Liver (tissue), 9 donors: ENCODE data around the gene PANX1. TPM values are rescaled to one million over a fixed set of nuclear protein-coding genes. Genes with fewer than 3 reads are reported as not detected.

Experiments used
- DNase-seq: peaks from one replicate; pipeline ENCODE4 v3.0.0-alpha.2; 2017; ENCODE audit warnings: low spot score
- H3K27ac ChIP-seq, 2 donors: one replicate each; pipeline ENCODE4 v1.7.0; 2013; ENCODE audit warnings: inconsistent platforms in 2 of 2, low read length in 2 of 2, control low read depth in 1 of 2, low read depth in 1 of 2, mild to moderate bottlenecking in 1 of 2
- H3K27me3 ChIP-seq, 4 donors: one replicate each; pipeline versions ENCODE4 v1.6.1 to v1.7.0; 2013; ENCODE audit warnings: low read length in 3 of 4, inconsistent platforms in 1 of 4, mild to moderate bottlenecking in 1 of 4, moderate library complexity in 1 of 4; ENCODE audit not compliant: control insufficient read depth in 4 of 4, insufficient read depth in 4 of 4
- H3K36me3 ChIP-seq, 4 donors: one replicate each; pipeline versions ENCODE4 v1.6.1 to v1.7.0; 2013; ENCODE audit warnings: low read length in 3 of 4, mild to moderate bottlenecking in 3 of 4, low read depth in 1 of 4, moderate library complexity in 1 of 4; ENCODE audit not compliant: control insufficient read depth in 4 of 4, insufficient read depth in 3 of 4
- H3K4me1 ChIP-seq, 4 donors: one replicate each; pipeline versions ENCODE4 v1.6.1 to v1.7.0; 2013; ENCODE audit warnings: low read length in 3 of 4, mild to moderate bottlenecking in 3 of 4, moderate library complexity in 1 of 4; ENCODE audit not compliant: control insufficient read depth in 4 of 4, insufficient read depth in 4 of 4
- H3K4me3 ChIP-seq, 3 donors: one replicate each; pipeline versions ENCODE4 v1.6.1 to v1.7.0; 2013; ENCODE audit warnings: low read length in 3 of 3, control low read depth in 1 of 3, low read depth in 1 of 3, mild to moderate bottlenecking in 1 of 3
- H3K9ac ChIP-seq, 2 donors: one replicate each; pipeline ENCODE4 v1.7.0; 2013; ENCODE audit warnings: low read length in 2 of 2, mild to moderate bottlenecking in 2 of 2, moderate library complexity in 2 of 2, control low read depth in 1 of 2, low read depth in 1 of 2
- H3K9me3 ChIP-seq, 4 donors: one replicate each; pipeline versions ENCODE4 v1.6.1 to v1.7.0; 2013; ENCODE audit warnings: low read length in 3 of 4; ENCODE audit not compliant: control insufficient read depth in 4 of 4
- FOXA1 ChIP-seq: IDR thresholded peaks from 2 replicates; pipeline ENCODE4 v1.6.1; 2016; ENCODE audit warnings: antibody characterized with exemption
- FOXA2 ChIP-seq: IDR thresholded peaks from 2 replicates; pipeline ENCODE4 v1.6.1; 2016; ENCODE audit warnings: antibody characterized with exemption
- HNF4A ChIP-seq, 2 donors: conservative IDR thresholded peaks; 2 replicates each; pipeline ENCODE4 v1.6.1; 2016; ENCODE audit warnings: antibody characterized with exemption in 2 of 2, mild to moderate bottlenecking in 2 of 2
- JUND ChIP-seq, 2 donors: IDR thresholded peaks; 2 replicates each; pipeline ENCODE4 v1.6.1; 2016; ENCODE audit warnings: antibody characterized with exemption in 2 of 2
- RAD21 ChIP-seq, 2 donors: IDR thresholded peaks; 2 replicates each; pipeline ENCODE4 v1.6.1; 2016; ENCODE audit warnings: antibody characterized with exemption in 2 of 2, mild to moderate bottlenecking in 2 of 2
- RXRA ChIP-seq, 2 donors: IDR thresholded peaks; 2 replicates each; pipeline ENCODE4 v1.6.1; 2017 to 2018; ENCODE audit warnings: antibody characterized with exemption in 2 of 2, mild to moderate bottlenecking in 1 of 2
- SP1 ChIP-seq: IDR thresholded peaks from 2 replicates; pipeline ENCODE4 v1.6.1; 2018; ENCODE audit warnings: antibody characterized with exemption, mild to moderate bottlenecking
- TAF1 ChIP-seq: conservative IDR thresholded peaks from 2 replicates; pipeline ENCODE4 v1.6.1; 2016; ENCODE audit warnings: antibody characterized with exemption, mild to moderate bottlenecking
- YY1 ChIP-seq: IDR thresholded peaks from 2 replicates; pipeline ENCODE4 v1.6.1; 2016; ENCODE audit warnings: antibody characterized with exemption, mild to moderate bottlenecking
- WGBS: extraction: QIAGEN DNeasy Blood & Tissue Kit; methylation state at CpG from one replicate; pipeline ENCODE4 v1.1.7; 2013; 5-methylcytosine and 5-hydroxymethylcytosine counted together
- polyA plus RNA-seq, 2 donors: library from polyadenylated mRNA; stranded (reverse) in 1 of 2; unstranded in 1 of 2; fragments of 200-250 nt in 1 of 2; fragments of >200 nt in 1 of 2; fragmentation: Nextera tagmentation in 1 of 2; extraction: Ambion mirVana in 1 of 2; gene quantifications; one replicate each; pipeline versions ENCODE4 v1.2.1 to v1.2.3, GENCODE V29; 2013 to 2015
- total RNA-seq, 2 donors: library from RNA; depleted of rRNA; stranded (reverse); fragments of >200 nt; gene quantifications; one replicate each; pipeline ENCODE4 v1.2.3, GENCODE V29; 2014
- TF ChIP-seq, protein P1 (sequence below): IDR thresholded peaks from 2 replicates; pipeline ENCODE4 v1.6.1; 2016; ENCODE audit warnings: antibody characterized with exemption
- TF ChIP-seq, protein P2 (sequence below): IDR thresholded peaks from 2 replicates; pipeline ENCODE4 v1.6.1; 2016; ENCODE audit warnings: antibody characterized with exemption, mild to moderate bottlenecking
- TF ChIP-seq, protein P3 (sequence below): IDR thresholded peaks from 2 replicates; pipeline ENCODE4 v1.6.1; 2016; ENCODE audit warnings: antibody characterized with exemption
- TF ChIP-seq, protein P4 (sequence below): fragments of 150-350 bp; IDR thresholded peaks from 2 replicates; pipeline ENCODE4 v1.5.1; 2017; ENCODE audit warnings: improper control_type of control experiment, low read depth, low read length; ENCODE audit not compliant: missing input control
- TF ChIP-seq, protein P5 (sequence below): IDR thresholded peaks from 2 replicates; pipeline ENCODE4 v1.6.1; 2016; ENCODE audit warnings: antibody characterized with exemption
- donor health status: healthy.
- donor health status: healthy.
- donor health status: healthy.
- donor health status: healthy.
- donor health status: healthy.

PANX1 gene
- total and polyA plus RNA-seq, 4 donors = 6.4 to 14.1 (median 8.4) TPM

DNA sequence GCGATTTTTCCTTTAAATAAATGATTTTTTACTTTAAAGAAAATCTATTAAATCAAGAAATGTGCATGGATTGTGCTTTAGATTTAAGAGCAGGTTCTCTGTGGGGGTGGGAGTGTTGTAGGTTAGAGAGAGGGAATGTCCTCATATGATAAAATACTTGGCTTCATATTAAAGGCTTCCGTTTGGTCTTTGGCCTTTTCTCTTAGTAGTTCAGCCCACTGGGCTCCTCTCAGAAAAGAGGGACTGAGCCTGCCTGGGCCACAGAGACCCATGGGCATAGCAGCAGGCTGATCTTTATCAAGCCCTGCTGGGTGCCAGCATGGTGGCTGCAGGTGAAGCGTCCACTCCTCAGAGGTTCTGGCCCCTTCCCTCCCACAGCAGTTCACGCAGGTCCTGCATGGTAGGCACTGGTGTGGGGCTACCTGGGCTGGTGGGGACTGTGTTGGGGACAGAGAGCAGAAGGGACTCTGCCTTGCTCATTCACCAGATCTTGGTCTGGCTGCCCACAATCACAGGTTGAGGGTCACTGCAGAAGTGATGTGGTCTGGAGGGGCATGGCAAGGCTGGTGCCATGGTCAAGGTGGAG lies 4.3 kb downstream of the PANX1 start:
- no peak overlapping the region for H3K9ac ChIP-seq
- peaks cover 17 to 49% (median 34%) of the 10 kb centered on the region in 4 donors for H3K4me1 ChIP-seq
- no peaks in the 10 kb centered on the region for H3K27me3 ChIP-seq
- no peak overlapping the region for H3K4me3 ChIP-seq
- no peaks in the 10 kb centered on the region for H3K36me3 ChIP-seq
- no peaks in the 10 kb centered on the region for H3K9me3 ChIP-seq
- TF ChIP-seq RXRA (IDR thresholded peaks at IDR 0.05) (peak in 1 of 2 donors; percentile 17), HNF4A (conservative IDR thresholded peaks at IDR 0.05) (peak; percentile 50 to 71), JUND (IDR thresholded peaks at IDR 0.05) (no peak), RAD21 (IDR thresholded peaks at IDR 0.05) (peak in 1 of 2 donors; percentile 41), TAF1 (no peak), SP1 (peak; percentile 52)
- H3K27ac ChIP-seq = peak overlapping the region; percentile 15 to 46
- 66% methylated on average over 4 of the region's 4 CpGs for WGBS
- DNase-seq = no peak

DNA sequence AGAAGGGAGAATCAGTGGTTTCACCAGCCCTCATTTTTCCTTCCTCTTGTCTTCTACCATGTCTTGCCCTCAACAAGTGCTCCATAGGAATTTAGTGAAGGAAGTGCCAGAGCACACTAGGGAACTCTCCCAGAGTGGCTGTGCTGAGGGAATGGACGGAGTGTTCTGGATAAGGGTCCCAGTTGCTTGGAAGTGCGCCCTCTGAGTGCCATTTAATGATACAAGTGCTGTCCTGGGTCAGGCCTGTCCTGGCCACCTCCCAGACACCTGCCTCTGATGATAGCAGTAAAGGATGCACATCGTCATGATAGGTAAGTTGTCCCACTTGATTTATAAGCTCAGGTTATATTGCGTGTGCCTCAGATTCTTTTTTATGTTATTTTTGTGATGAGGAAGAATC lies 5.1 kb downstream of the PANX1 start:
- no peak for DNase-seq
- peaks cover 17 to 43% (median 31%) of the 10 kb centered on the region in 4 donors for H3K4me1 ChIP-seq
- no peaks in the 10 kb centered on the region for H3K9me3 ChIP-seq
- no peak overlapping the region for H3K4me3 ChIP-seq
- no peaks in the 10 kb centered on the region for H3K36me3 ChIP-seq
- no peak overlapping the region for H3K27ac ChIP-seq
- no peak overlapping the region for H3K9ac ChIP-seq
- WGBS = 93% methylated on average over 4 of the region's 4 CpGs
- H3K27me3 ChIP-seq = no peaks in the 10 kb centered on the region
- TF ChIP-seq, protein P1, sequence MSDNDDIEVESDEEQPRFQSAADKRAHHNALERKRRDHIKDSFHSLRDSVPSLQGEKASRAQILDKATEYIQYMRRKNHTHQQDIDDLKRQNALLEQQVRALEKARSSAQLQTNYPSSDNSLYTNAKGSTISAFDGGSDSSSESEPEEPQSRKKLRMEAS = no peak
- TF ChIP-seq, protein P2, sequence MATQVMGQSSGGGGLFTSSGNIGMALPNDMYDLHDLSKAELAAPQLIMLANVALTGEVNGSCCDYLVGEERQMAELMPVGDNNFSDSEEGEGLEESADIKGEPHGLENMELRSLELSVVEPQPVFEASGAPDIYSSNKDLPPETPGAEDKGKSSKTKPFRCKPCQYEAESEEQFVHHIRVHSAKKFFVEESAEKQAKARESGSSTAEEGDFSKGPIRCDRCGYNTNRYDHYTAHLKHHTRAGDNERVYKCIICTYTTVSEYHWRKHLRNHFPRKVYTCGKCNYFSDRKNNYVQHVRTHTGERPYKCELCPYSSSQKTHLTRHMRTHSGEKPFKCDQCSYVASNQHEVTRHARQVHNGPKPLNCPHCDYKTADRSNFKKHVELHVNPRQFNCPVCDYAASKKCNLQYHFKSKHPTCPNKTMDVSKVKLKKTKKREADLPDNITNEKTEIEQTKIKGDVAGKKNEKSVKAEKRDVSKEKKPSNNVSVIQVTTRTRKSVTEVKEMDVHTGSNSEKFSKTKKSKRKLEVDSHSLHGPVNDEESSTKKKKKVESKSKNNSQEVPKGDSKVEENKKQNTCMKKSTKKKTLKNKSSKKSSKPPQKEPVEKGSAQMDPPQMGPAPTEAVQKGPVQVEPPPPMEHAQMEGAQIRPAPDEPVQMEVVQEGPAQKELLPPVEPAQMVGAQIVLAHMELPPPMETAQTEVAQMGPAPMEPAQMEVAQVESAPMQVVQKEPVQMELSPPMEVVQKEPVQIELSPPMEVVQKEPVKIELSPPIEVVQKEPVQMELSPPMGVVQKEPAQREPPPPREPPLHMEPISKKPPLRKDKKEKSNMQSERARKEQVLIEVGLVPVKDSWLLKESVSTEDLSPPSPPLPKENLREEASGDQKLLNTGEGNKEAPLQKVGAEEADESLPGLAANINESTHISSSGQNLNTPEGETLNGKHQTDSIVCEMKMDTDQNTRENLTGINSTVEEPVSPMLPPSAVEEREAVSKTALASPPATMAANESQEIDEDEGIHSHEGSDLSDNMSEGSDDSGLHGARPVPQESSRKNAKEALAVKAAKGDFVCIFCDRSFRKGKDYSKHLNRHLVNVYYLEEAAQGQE = no peak
- TF ChIP-seq FOXA2 (no peak), TAF1 (no peak), YY1 (no peak)
- TF ChIP-seq, protein P3, sequence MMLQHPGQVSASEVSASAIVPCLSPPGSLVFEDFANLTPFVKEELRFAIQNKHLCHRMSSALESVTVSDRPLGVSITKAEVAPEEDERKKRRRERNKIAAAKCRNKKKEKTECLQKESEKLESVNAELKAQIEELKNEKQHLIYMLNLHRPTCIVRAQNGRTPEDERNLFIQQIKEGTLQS = no peak

DNA sequence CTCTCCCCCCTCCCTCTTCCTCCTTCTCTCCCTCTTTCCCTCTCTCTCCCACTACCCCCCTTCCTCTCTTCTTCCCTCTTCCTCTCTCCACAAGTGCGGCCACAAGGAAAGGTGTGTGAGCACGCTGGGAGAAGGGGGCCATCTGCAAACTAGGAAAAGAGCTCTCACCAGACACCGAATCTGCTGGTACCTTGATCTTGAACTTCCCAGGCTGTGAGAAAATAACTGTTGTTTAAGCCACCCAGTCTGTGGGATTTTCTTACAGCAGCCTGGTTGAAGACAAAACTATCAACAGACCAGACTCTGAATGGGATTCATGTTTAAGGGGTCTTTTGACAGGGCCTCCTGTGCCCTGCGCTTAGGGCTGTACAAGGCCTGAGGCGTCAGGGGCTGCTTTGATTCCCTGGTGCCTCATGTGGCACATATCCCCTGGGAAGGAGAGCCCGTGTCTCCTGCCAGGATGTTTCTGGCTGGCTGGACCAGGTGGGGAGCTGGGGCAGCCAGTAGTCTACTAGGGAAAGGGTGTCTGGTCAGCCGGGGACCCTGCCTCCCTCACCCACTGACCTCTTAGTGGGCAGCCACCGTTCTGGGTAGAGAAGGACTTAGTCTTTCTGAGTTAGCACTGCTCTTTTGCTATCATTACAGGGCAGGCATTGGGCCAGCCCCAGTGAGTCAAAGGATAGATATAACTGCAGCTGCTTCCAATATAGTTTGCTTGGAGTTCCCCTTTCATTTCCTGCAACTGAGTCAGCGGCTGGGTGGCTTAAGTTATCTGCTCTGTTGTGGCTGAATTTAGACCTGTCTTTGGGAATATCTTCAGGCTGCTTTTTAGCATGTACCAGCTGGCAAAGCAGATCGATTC lies 6.2 kb downstream of the PANX1 start:
- Histone ChIP-seq H3K4me1 (peaks cover 17 to 37% (median 26%) of the 10 kb centered on the region in 4 donors), H3K27me3 (no peaks in the 10 kb centered on the region), H3K9me3 (no peaks in the 10 kb centered on the region), H3K4me3 (no peak overlapping the region), H3K36me3 (no peaks in the 10 kb centered on the region), H3K9ac (no peak overlapping the region), H3K27ac (peak overlapping the region; percentile 16 to 58)
- WGBS = 73% methylated on average over 10 of the region's 10 CpGs
- TF ChIP-seq FOXA2 (no peak), SP1 (no peak), JUND (IDR thresholded peaks at IDR 0.05) (peak in 1 of 2 donors; percentile 15), FOXA1 (no peak)
- TF ChIP-seq, protein P4, sequence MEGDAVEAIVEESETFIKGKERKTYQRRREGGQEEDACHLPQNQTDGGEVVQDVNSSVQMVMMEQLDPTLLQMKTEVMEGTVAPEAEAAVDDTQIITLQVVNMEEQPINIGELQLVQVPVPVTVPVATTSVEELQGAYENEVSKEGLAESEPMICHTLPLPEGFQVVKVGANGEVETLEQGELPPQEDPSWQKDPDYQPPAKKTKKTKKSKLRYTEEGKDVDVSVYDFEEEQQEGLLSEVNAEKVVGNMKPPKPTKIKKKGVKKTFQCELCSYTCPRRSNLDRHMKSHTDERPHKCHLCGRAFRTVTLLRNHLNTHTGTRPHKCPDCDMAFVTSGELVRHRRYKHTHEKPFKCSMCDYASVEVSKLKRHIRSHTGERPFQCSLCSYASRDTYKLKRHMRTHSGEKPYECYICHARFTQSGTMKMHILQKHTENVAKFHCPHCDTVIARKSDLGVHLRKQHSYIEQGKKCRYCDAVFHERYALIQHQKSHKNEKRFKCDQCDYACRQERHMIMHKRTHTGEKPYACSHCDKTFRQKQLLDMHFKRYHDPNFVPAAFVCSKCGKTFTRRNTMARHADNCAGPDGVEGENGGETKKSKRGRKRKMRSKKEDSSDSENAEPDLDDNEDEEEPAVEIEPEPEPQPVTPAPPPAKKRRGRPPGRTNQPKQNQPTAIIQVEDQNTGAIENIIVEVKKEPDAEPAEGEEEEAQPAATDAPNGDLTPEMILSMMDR = no peak
- TF ChIP-seq, protein P5, sequence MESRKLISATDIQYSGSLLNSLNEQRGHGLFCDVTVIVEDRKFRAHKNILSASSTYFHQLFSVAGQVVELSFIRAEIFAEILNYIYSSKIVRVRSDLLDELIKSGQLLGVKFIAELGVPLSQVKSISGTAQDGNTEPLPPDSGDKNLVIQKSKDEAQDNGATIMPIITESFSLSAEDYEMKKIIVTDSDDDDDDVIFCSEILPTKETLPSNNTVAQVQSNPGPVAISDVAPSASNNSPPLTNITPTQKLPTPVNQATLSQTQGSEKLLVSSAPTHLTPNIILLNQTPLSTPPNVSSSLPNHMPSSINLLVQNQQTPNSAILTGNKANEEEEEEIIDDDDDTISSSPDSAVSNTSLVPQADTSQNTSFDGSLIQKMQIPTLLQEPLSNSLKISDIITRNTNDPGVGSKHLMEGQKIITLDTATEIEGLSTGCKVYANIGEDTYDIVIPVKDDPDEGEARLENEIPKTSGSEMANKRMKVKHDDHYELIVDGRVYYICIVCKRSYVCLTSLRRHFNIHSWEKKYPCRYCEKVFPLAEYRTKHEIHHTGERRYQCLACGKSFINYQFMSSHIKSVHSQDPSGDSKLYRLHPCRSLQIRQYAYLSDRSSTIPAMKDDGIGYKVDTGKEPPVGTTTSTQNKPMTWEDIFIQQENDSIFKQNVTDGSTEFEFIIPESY = no peak
- TF ChIP-seq, protein P1 = no peak
- DNase-seq = no peak
